ENCODE results near the gene HMGN5. TPM values are rescaled to one million over a fixed set of nuclear protein-coding genes. Genes with fewer than 3 reads are reported as not detected.

Gene HMGN5
- total RNA-seq, 2 experiments from 2014 or later: 2.0 to 15.3 TPM

GRCh38 chrX:81229229-81229628 is 27.5 kb upstream of the HMGN5 start:
- no peak overlapping the region for H3K27ac ChIP-seq (ENCODE audit: low read depth, low read length, poor library complexity, severe bottlenecking)
- H3K4me3 ChIP-seq (ENCODE audit: low read depth, low read length, poor library complexity, severe bottlenecking): no peak overlapping the region
- ChIA-PET POLR2A (interaction anchor here (1.2 kb wide), 1 partner anchor 30 kb away, joined by 4 read pairs; no protein-coding TSS in a partner anchor), CTCF (ENCODE audit: unreplicated experiment) (no interaction called here)
- no peak overlapping the region for H2AFZ ChIP-seq (ENCODE audit: low read length)
- H3K4me2 ChIP-seq (ENCODE audit: low read length): no peak overlapping the region
- H3K9me3 ChIP-seq (ENCODE audit: low read length): no peaks in the 10 kb centered on the region
- peaks cover 24% of the 10 kb centered on the region for H3K36me3 ChIP-seq (ENCODE audit: insufficient read depth, low read length)
- DNase-seq (ENCODE audit: low spot score): no peak
- no peaks in the 10 kb centered on the region for H3K9me2 ChIP-seq (ENCODE audit: insufficient read depth, low read length)
- no peaks in the 10 kb centered on the region for H4K20me1 ChIP-seq (ENCODE audit: insufficient read depth, low read length)
- no peaks in the 10 kb centered on the region; the same call in 1 of the 2 replicates for H3K79me2 ChIP-seq (ENCODE audit: insufficient read depth, low read depth, low read length)
- intact Hi-C loops (cut with micrococcal nuclease; ENCODE audit: unreplicated experiment): no loop called here
- BruUV-seq (replicated peaks): no TSS peak
- H3K4me1 ChIP-seq (ENCODE audit: insufficient read depth, low read length, poor library complexity, severe bottlenecking): no peaks in the 10 kb centered on the region
- TF ChIP-seq CTCF (conservative IDR thresholded peaks at IDR 0.05; ENCODE audit: low read length) (no peak), EZH2phosphoT487 (IDR thresholded peaks at IDR 0.05; ENCODE audit: borderline replicate concordance, low read depth, low read length) (no peak)

GRCh38 chrX:81215685-81216084 is 14.0 kb upstream of the HMGN5 start:
- no peak for DNase-seq (ENCODE audit: low spot score)
- H2AFZ ChIP-seq (ENCODE audit: low read length): no peak overlapping the region
- H3K9me2 ChIP-seq (ENCODE audit: insufficient read depth, low read length): no peaks in the 10 kb centered on the region
- intact Hi-C loops (cut with micrococcal nuclease; ENCODE audit: unreplicated experiment): no loop called here
- no peaks in the 10 kb centered on the region for H3K9me3 ChIP-seq (ENCODE audit: low read length)
- H3K79me2 ChIP-seq (ENCODE audit: insufficient read depth, low read depth, low read length): peaks cover 24% of the 10 kb centered on the region; the same call in 1 of the 2 replicates
- no peak overlapping the region for H3K4me3 ChIP-seq (ENCODE audit: low read depth, low read length, poor library complexity, severe bottlenecking)
- H3K27ac ChIP-seq (ENCODE audit: low read depth, low read length, poor library complexity, severe bottlenecking): no peak overlapping the region
- H3K4me1 ChIP-seq (ENCODE audit: insufficient read depth, low read length, poor library complexity, severe bottlenecking): no peaks in the 10 kb centered on the region
- ChIA-PET POLR2A (no interaction called here), CTCF (ENCODE audit: unreplicated experiment) (no interaction called here)
- H4K20me1 ChIP-seq (ENCODE audit: insufficient read depth, low read length): no peaks in the 10 kb centered on the region
- no TSS peak for BruUV-seq (replicated peaks)
- TF ChIP-seq CTCF (conservative IDR thresholded peaks at IDR 0.05; ENCODE audit: low read length) (no peak), EZH2phosphoT487 (IDR thresholded peaks at IDR 0.05; ENCODE audit: borderline replicate concordance, low read depth, low read length) (no peak)
- H3K36me3 ChIP-seq (ENCODE audit: insufficient read depth, low read length): peaks cover 1% of the 10 kb centered on the region; the same call in 1 of the 2 replicates
- H3K4me2 ChIP-seq (ENCODE audit: low read length): no peak overlapping the region

- H2AFZ ChIP-seq (ENCODE audit: low read length): no peak overlapping the region
- no peak overlapping the region for H3K27ac ChIP-seq (ENCODE audit: low read depth, low read length, poor library complexity, severe bottlenecking)
- H3K4me1 ChIP-seq (ENCODE audit: insufficient read depth, low read length, poor library complexity, severe bottlenecking): peaks cover 16% of the 10 kb centered on the region
- ChIA-PET POLR2A (no interaction called here), CTCF (ENCODE audit: unreplicated experiment) (interaction anchor here (0.7 kb wide), 1 partner anchor 10 kb away, joined by 9 read pairs; no protein-coding TSS in a partner anchor)
- H4K20me1 ChIP-seq (ENCODE audit: insufficient read depth, low read length): no peaks in the 10 kb centered on the region
- no peak overlapping the region for H3K4me2 ChIP-seq (ENCODE audit: low read length)
- intact Hi-C loops (cut with micrococcal nuclease; ENCODE audit: unreplicated experiment): no loop called here
- TF ChIP-seq EZH2phosphoT487 (IDR thresholded peaks at IDR 0.05; ENCODE audit: borderline replicate concordance, low read depth, low read length): no peak
- TF ChIP-seq CTCF (conservative IDR thresholded peaks at IDR 0.05; ENCODE audit: low read length): no peak
- DNase-seq (ENCODE audit: low spot score): no peak
- peaks cover 46% of the 10 kb centered on the region for H3K36me3 ChIP-seq (ENCODE audit: insufficient read depth, low read length)
- peaks cover 47% of the 10 kb centered on the region for H3K79me2 ChIP-seq (ENCODE audit: insufficient read depth, low read depth, low read length)
- no TSS peak for BruUV-seq (replicated peaks)
- H3K9me2 ChIP-seq (ENCODE audit: insufficient read depth, low read length): no peaks in the 10 kb centered on the region
- no peaks in the 10 kb centered on the region for H3K9me3 ChIP-seq (ENCODE audit: low read length)
- no peak overlapping the region for H3K4me3 ChIP-seq (ENCODE audit: low read depth, low read length, poor library complexity, severe bottlenecking)
Observed at GRCh38 chrX:81208916-81209315, 7.2 kb upstream of the HMGN5 start.

Data from OCI-LY7 (cell line).